Spleen (tissue), 11 donors: Measurements from ENCODE around the gene GID8. TPM values are rescaled to one million over a fixed set of nuclear protein-coding genes. Genes with fewer than 3 reads are reported as not detected.

Source experiments
- DNase-seq: peaks from one replicate; pipeline ENCODE4 v3.0.0-alpha.2; 2020
- H3K27ac ChIP-seq, 8 donors: fragments of 200-600 bp; sonication (generic) in 7 of 8; 1 replicate in 4 of 8; 2 replicates in 4 of 8; pipeline versions ENCODE4 v1.5.0 to v1.8.0; 2016 to 2021; ENCODE audit warnings: inconsistent platforms in 4 of 8, mild to moderate bottlenecking in 4 of 8, moderate library complexity in 1 of 8
- H3K27me3 ChIP-seq, 7 donors: fragments of 200-600 bp; sonication (generic) in 6 of 7; replicated peaks in 1 of 7; 1 replicate in 4 of 7; 2 replicates in 3 of 7; pipeline versions ENCODE4 v1.5.0 to v1.8.0; 2016 to 2021; ENCODE audit warnings: inconsistent platforms in 3 of 7, mild to moderate bottlenecking in 1 of 7
- H3K36me3 ChIP-seq, 6 donors: fragments of 200-600 bp; sonication (generic) in 5 of 6; 1 replicate in 4 of 6; 2 replicates in 2 of 6; pipeline versions ENCODE4 v1.5.0 to v1.8.0; 2016 to 2021; ENCODE audit warnings: inconsistent platforms in 2 of 6
- H3K4me1 ChIP-seq, 6 donors: fragments of 200-600 bp; sonication (generic) in 5 of 6; 1 replicate in 3 of 6; 2 replicates in 3 of 6; pipeline versions ENCODE4 v1.5.0 to v1.8.0; 2016 to 2021; ENCODE audit warnings: inconsistent platforms in 3 of 6
- H3K4me3 ChIP-seq, 8 donors: fragments of 200-600 bp; sonication (generic) in 7 of 8; 1 replicate in 4 of 8; 2 replicates in 4 of 8; pipeline versions ENCODE4 v1.5.0 to v1.8.0; 2016 to 2021; ENCODE audit warnings: inconsistent platforms in 4 of 8, mild to moderate bottlenecking in 4 of 8, moderate library complexity in 2 of 8
- H3K9me3 ChIP-seq, 8 donors: fragments of 200-600 bp; sonication (generic) in 7 of 8; 1 replicate in 4 of 8; 2 replicates in 4 of 8; pipeline versions ENCODE4 v1.5.0 to v1.8.0; 2016 to 2021; ENCODE audit warnings: inconsistent platforms in 4 of 8
- POLR2A ChIP-seq, 3 donors: fragments of 450-650 bp; IDR thresholded peaks; one replicate each; pipeline ENCODE4 v1.5.1; 2017; ENCODE audit warnings: antibody characterized with exemption in 3 of 3, mild to moderate bottlenecking in 1 of 3
- POLR2AphosphoS5 ChIP-seq, 3 donors: sonication (generic); formaldehyde crosslinking; IDR thresholded peaks; one replicate each; pipeline ENCODE4 v1.5.1; 2017; ENCODE audit warnings: antibody characterized with exemption in 3 of 3
- WGBS, 5 donors: extraction: QIAGEN DNeasy Blood & Tissue Kit in 3 of 5; methylation state at CpG; one replicate each; pipeline versions ENCODE4 v1.1.5 to v1.1.7; 2013 to 2018; 5-methylcytosine and 5-hydroxymethylcytosine counted together
- intact Hi-C: fragments of 100-400 bp; cut with DNase I; formaldehyde crosslinking; loops from one replicate; pipeline ENCODE4 v1.15.0; 2023; ENCODE audit warnings: low total_unique reads
- polyA plus RNA-seq, 3 donors: library from polyadenylated mRNA; stranded (reverse); fragments of 200-250 nt; gene quantifications; one replicate each; pipeline ENCODE4 v1.2.1, GENCODE V29; 2013
- total RNA-seq, 7 donors: library from RNA; depleted of rRNA in 3 of 7; stranded (reverse); fragments of >200 nt in 3 of 7; fragmentation: NEBNext Ultra II Directional in 4 of 7; extraction: Animal tissue kit (Norgen Biotek cat#: 25700) in 4 of 7; gene quantifications; one replicate each; pipeline versions ENCODE4 v1.1.0 to v1.2.1, GENCODE V29; 2016 to 2021
- TF ChIP-seq, protein P1 (sequence below), 11 experiments: fragments of 200-600 bp in 7 of 11; fragments of 450-650 bp in 4 of 11; sonication (generic) in 4 of 11; IDR thresholded peaks in 8 of 11; conservative IDR thresholded peaks in 3 of 11; 1 replicate in 7 of 11; 2 replicates in 4 of 11; pipeline versions ENCODE4 v1.4.0 to v1.8.0; 2016 to 2021; ENCODE audit warnings: antibody characterized with exemption in 11 of 11, inconsistent platforms in 4 of 11, mild to moderate bottlenecking in 1 of 11
- donor health status: healthy with polysubstance abuse.
- donor health status: DM: no; HTN: no; CAD: no; lungs with moderate emphysema.
- donor health status: DM: no; HTN: no; CAD: no.
- donor health status: Bipolar disorder and iron deficiency.
- donor health status: healthy.
- donor health status: DM: no; HTN: no; CAD: no.
- donor health status: DM: yes; HTN: yes; CAD: no.

GID8 gene
- total and polyA plus RNA-seq, 10 donors: 9.7 to 33.3 (median 28.1) TPM

DNA sequence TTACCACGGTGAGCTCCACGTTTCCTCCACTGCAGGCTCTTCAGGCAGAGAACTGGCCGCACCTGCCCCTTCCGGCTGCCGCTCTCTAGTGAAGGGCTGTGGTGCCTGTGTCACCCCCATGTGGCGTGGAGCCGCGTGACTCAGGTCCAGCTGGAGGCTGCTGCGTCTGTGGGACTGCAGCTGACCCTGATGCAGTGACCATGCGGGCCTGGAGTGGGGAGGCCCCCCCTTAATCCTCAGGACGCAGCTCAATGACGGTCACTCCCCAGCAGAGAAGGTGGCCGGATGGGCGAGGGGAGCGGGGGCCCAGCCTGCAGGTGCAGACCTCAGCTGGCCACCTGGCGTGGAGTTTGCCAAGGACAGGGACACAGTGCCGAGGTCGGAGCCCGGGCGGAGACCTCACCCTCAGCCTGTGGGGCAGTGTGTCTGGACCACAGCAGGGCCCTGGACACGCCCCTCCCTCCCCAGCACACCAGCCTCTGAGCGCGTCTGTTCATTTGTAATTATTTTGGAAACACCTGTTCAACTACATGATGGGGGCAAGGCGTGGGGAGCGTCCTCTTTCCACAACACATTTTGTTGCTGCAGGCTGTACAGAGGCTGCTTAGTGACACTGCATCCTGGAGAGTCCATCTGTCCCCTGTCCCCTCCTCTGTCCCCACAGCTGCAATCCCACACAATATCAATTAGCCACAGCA, 58.1 kb downstream of the GID8 start:
- DNase-seq: no peak
- no peaks in the 10 kb centered on the region for H3K36me3 ChIP-seq
- WGBS, 5 donors: 80 to 87% (median 83%) methylated on average over 9 to 25 of the region's 25 CpGs
- peaks cover 0 to 94% (median 29%) of the 10 kb centered on the region in 7 donors for H3K27me3 ChIP-seq
- no peaks in the 10 kb centered on the region for H3K4me1 ChIP-seq
- H3K9me3 ChIP-seq: no peaks in the 10 kb centered on the region
- H3K27ac ChIP-seq: no peak overlapping the region
- intact Hi-C loops: no loop called here
- TF ChIP-seq, protein P1, sequence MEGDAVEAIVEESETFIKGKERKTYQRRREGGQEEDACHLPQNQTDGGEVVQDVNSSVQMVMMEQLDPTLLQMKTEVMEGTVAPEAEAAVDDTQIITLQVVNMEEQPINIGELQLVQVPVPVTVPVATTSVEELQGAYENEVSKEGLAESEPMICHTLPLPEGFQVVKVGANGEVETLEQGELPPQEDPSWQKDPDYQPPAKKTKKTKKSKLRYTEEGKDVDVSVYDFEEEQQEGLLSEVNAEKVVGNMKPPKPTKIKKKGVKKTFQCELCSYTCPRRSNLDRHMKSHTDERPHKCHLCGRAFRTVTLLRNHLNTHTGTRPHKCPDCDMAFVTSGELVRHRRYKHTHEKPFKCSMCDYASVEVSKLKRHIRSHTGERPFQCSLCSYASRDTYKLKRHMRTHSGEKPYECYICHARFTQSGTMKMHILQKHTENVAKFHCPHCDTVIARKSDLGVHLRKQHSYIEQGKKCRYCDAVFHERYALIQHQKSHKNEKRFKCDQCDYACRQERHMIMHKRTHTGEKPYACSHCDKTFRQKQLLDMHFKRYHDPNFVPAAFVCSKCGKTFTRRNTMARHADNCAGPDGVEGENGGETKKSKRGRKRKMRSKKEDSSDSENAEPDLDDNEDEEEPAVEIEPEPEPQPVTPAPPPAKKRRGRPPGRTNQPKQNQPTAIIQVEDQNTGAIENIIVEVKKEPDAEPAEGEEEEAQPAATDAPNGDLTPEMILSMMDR (IDR thresholded peaks at IDR 0.05 in 8 of 11, conservative IDR thresholded peaks at IDR 0.05 in 3 of 11): no peak
- no peak for TF ChIP-seq POLR2A (IDR thresholded peaks at IDR 0.05)
- no peak for TF ChIP-seq POLR2AphosphoS5 (IDR thresholded peaks at IDR 0.05)
- no peak overlapping the region for H3K4me3 ChIP-seq

DNA sequence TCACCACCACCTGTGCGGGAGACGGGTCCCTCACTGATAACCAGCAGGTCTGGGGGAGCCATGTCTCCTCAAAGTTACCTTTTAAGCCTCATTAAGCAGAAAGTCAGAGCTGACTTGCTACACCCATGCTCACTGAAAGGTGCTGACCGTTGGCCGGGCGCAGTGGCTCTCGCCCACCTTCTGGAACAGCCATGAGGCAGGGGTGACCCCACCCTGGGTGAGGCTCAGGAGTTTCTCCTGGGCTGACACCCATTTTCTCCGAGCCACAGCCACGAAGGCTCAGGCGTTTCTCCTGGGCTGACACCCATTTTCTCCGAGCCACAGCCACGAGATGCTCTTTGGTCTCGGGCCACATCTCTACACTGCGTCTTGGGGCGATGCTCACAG, 58.6 kb downstream of the GID8 start:
- no peak overlapping the region for H3K27ac ChIP-seq
- peaks cover 0 to 94% (median 32%) of the 10 kb centered on the region in 7 donors for H3K27me3 ChIP-seq
- 88 to 93% (median 89%) methylated on average over 13 to 14 of the region's 14 CpGs for WGBS, 5 donors
- TF ChIP-seq, protein P1 (IDR thresholded peaks at IDR 0.05 in 8 of 11, conservative IDR thresholded peaks at IDR 0.05 in 3 of 11): no peak
- TF ChIP-seq POLR2A (IDR thresholded peaks at IDR 0.05) (no peak), POLR2AphosphoS5 (IDR thresholded peaks at IDR 0.05) (no peak)
- H3K4me3 ChIP-seq: no peak overlapping the region
- H3K9me3 ChIP-seq: no peaks in the 10 kb centered on the region
- intact Hi-C loops: no loop called here
- no peak for DNase-seq
- no peaks in the 10 kb centered on the region for H3K4me1 ChIP-seq
- no peaks in the 10 kb centered on the region for H3K36me3 ChIP-seq

DNA sequence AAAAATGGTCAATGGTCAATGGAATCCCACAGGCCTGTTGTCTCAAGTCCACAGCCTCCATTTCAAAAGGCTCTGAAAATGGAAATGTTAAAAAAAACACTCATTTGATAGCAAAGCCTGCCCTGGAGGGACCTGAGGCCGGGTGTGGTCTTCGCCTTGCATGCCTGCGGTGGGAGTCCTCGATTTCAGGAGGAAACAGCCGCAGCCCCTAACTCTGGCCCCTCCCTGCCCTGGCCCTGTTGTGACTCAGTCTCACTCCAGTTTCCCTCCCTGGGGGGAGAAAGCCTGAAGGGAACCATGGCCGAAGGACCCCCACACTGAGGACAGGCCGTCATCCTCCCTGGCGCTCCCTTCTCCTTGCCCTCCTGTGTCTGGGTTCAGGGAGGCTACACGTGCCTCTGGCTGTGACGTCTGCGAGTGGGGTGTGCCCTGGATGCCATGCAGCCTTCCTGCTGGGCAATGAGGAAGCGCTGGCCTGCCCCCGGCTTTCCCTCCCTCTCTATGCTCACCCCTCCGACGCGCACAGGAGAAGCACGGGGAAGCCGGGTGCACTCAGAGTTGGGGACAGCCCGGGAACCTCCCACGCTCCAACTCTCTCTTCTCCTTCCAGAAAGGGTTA, 59.6 kb downstream of the GID8 start:
- no peak overlapping the region for H3K27ac ChIP-seq
- H3K9me3 ChIP-seq: no peaks in the 10 kb centered on the region
- no peak for DNase-seq
- 23 to 44% (median 27%) methylated on average over 17 to 20 of the region's 20 CpGs for WGBS, 5 donors
- H3K4me1 ChIP-seq: no peaks in the 10 kb centered on the region
- H3K4me3 ChIP-seq: no peak overlapping the region
- intact Hi-C loops: no loop called here
- TF ChIP-seq, protein P1 (IDR thresholded peaks at IDR 0.05 in 8 of 11, conservative IDR thresholded peaks at IDR 0.05 in 3 of 11): no peak
- TF ChIP-seq POLR2AphosphoS5 (IDR thresholded peaks at IDR 0.05) (no peak), POLR2A (IDR thresholded peaks at IDR 0.05) (no peak)
- H3K36me3 ChIP-seq: no peaks in the 10 kb centered on the region
- H3K27me3 ChIP-seq: peaks cover 0 to 94% (median 40%) of the 10 kb centered on the region in 7 donors

Other genes starting within 250 kb of the GID8 start
- 1 to 10 TPM in 3 of 7 donors, under 1 TPM in 4; 0.51 to 5.7 (median 0.92) TPM for gene NTSR1, start 229.3 kb upstream of the GID8 start, total RNA-seq
- under 1 TPM; 0.14 to 0.30 (median 0.26) TPM for gene NTSR1, start 229.3 kb upstream of the GID8 start, polyA plus RNA-seq
- 10 to 100 TPM in 4 of 7 donors, 1 to 10 TPM in 3; 8.5 to 15.7 (median 12.0) TPM for gene MRGBP, start 141.7 kb upstream of the GID8 start, total RNA-seq
- 10 to 100 TPM; 10.6 to 13.1 (median 12.6) TPM for gene MRGBP, start 141.7 kb upstream of the GID8 start, polyA plus RNA-seq
- gene OGFR, start 133.3 kb upstream of the GID8 start, total RNA-seq: 10 to 100 TPM; 69.8 to 91.0 (median 78.2) TPM
- 100 to 1,000 TPM in 1 of 3 donors, 10 to 100 TPM in 2; 46.0 to 127 (median 66.9) TPM for gene OGFR, start 133.3 kb upstream of the GID8 start, polyA plus RNA-seq
- 10 to 100 TPM in 3 of 7 donors, 1 to 10 TPM in 4; 1.2 to 16.7 (median 6.8) TPM for gene COL9A3, start 121.1 kb upstream of the GID8 start, total RNA-seq
- 10 to 100 TPM; 10.9 to 14.7 (median 13.1) TPM for gene COL9A3, start 121.1 kb upstream of the GID8 start, polyA plus RNA-seq
- gene TCFL5, start 76.3 kb upstream of the GID8 start, total RNA-seq: 1 to 10 TPM; 4.1 to 8.8 (median 6.8) TPM
- 1 to 10 TPM; 4.5 to 6.3 (median 5.3) TPM for gene TCFL5, start 76.3 kb upstream of the GID8 start, polyA plus RNA-seq
- 10 to 100 TPM; 61.2 to 79.6 (median 76.0) TPM for gene DIDO1, start 11.6 kb upstream of the GID8 start, total RNA-seq
- 10 to 100 TPM; 17.4 to 23.2 (median 17.8) TPM for gene DIDO1, start 11.6 kb upstream of the GID8 start, polyA plus RNA-seq
- 10 to 100 TPM; 18.8 to 41.9 (median 31.4) TPM for gene SLC17A9, start 14.6 kb downstream of the GID8 start, total RNA-seq
- 10 to 100 TPM; 34.4 to 95.3 (median 41.5) TPM for gene SLC17A9, start 14.6 kb downstream of the GID8 start, polyA plus RNA-seq
- not detected for gene BHLHE23, start 68.8 kb downstream of the GID8 start, total RNA-seq
- not detected for gene BHLHE23, start 68.8 kb downstream of the GID8 start, polyA plus RNA-seq